Gastrocnemius medialis (tissue), 4 donors: ENCODE measurements around the gene PDZRN3. TPM values are rescaled to one million over a fixed set of nuclear protein-coding genes. Genes with fewer than 3 reads are reported as not detected.
A peak's percentile ranks its signal among the peaks of the same experiment; 100 is the strongest.

Source experiments
- ATAC-seq, 2 donors: fragments of 150-250 bp; one replicate each; pipeline ENCODE4 v1.9.1; 2016
- DNase-seq, 2 donors: peaks; one replicate each; pipeline ENCODE4 v3.0.0-alpha.2; 2019
- H3K27ac ChIP-seq, 4 donors: fragments of 200-600 bp; sonication (generic); 1 replicate in 1 of 4; 2 replicates in 3 of 4; pipeline ENCODE4 v1.5.1; 2016 to 2018; ENCODE audit warnings: mild to moderate bottlenecking in 2 of 4, moderate library complexity in 1 of 4
- H3K27me3 ChIP-seq, 3 donors: fragments of 200-600 bp; sonication (generic) in 2 of 3; 1 replicate in 1 of 3; 2 replicates in 2 of 3; pipeline versions ENCODE4 v1.5.1 to v1.6.0; 2016 to 2019; ENCODE audit warnings: mild to moderate bottlenecking in 1 of 3, moderate library complexity in 1 of 3
- H3K36me3 ChIP-seq, 2 donors: fragments of 200-600 bp; sonication (generic) in 1 of 2; one replicate each; pipeline ENCODE4 v1.5.1; 2017 to 2018
- H3K4me1 ChIP-seq, 2 donors: fragments of 200-600 bp; sonication (generic) in 1 of 2; one replicate each; pipeline ENCODE4 v1.5.1; 2016 to 2017; ENCODE audit warnings: mild to moderate bottlenecking in 2 of 2
- H3K4me3 ChIP-seq, 4 donors: fragments of 200-600 bp; sonication (generic) in 3 of 4; 1 replicate in 1 of 4; 2 replicates in 3 of 4; pipeline ENCODE4 v1.5.1; 2016 to 2019; ENCODE audit warnings: mild to moderate bottlenecking in 2 of 4
- H3K9me3 ChIP-seq, 3 donors: fragments of 200-600 bp; sonication (generic) in 2 of 3; 1 replicate in 1 of 3; 2 replicates in 2 of 3; pipeline ENCODE4 v1.5.1; 2016 to 2019
- POLR2A ChIP-seq, 2 donors: fragments of 450-650 bp; IDR thresholded peaks; one replicate each; pipeline ENCODE4 v1.6.1; 2017; ENCODE audit warnings: antibody characterized with exemption in 2 of 2, mild to moderate bottlenecking in 2 of 2, moderate library complexity in 2 of 2
- in situ Hi-C, 4 donors: fragments of 200-750 bp; cut with MboI; loops; one replicate each; pipeline versions ENCODE4 v1.15.0 to v1.8.0; 2017; ENCODE audit warnings: low sequenced_read_pairs in 4 of 4
- intact Hi-C: fragments of 100-400 bp; cut with DNase I; formaldehyde crosslinking; loops from one replicate; pipeline ENCODE4 v1.15.1; 2023; ENCODE audit warnings: low total_unique reads
- total RNA-seq, 4 donors: library from RNA; depleted of rRNA; stranded (reverse); fragments of >200 nt; gene quantifications; one replicate each; pipeline versions ENCODE4 v1.1.0 to v1.2.3, GENCODE V29; 2016
- TF ChIP-seq, protein P1 (sequence below), 5 experiments: fragments of 450-650 bp in 3 of 5; fragments of 200-600 bp in 2 of 5; sonication (generic) in 2 of 5; IDR thresholded peaks in 4 of 5; conservative IDR thresholded peaks in 1 of 5; 1 replicate in 4 of 5; 2 replicates in 1 of 5; pipeline ENCODE4 v1.5.1; 2016 to 2019; ENCODE audit warnings: antibody characterized with exemption in 5 of 5, mild to moderate bottlenecking in 3 of 5, moderate library complexity in 3 of 5

The PDZRN3 gene
- total RNA-seq, 4 donors from 2014 or later = 9.1 to 30.3 (median 24.7) TPM

GRCh38 chr3:73398084-73398483 lies 226.7 kb downstream of the PDZRN3 start:
- ATAC-seq = peak in 1 of 2 donors; percentile 82
- peaks cover 0 to 6% of the 10 kb centered on the region in 2 donors for H3K36me3 ChIP-seq

DNA sequence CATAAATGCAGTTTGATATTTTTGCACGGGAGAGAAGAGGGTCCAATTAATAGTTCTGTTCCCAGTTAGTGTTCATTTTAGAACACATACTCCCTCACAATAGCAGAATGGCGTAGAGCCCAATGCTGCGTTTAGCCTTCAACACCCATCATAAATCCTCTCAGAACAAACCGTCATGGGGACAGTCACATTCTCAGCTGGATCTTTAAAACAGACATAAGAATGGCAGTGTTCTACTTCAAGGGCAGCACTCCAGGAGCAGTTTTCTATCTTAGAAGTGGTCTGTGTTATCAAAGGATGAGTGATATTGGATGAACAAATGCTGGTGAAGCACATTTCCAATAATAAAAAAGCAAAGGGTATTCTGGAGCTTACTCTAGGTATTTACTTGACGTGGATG lies 230.5 kb downstream of the PDZRN3 start:
- ATAC-seq = no peak
- peaks cover 0 to 7% of the 10 kb centered on the region in 2 donors for H3K4me1 ChIP-seq

More at GRCh38 chr3:73398084-73398483, 226.7 kb downstream of the PDZRN3 start:
- peak in 1 of 2 donors; percentile 16 for DNase-seq
- intact Hi-C loops = no loop called here
- Histone ChIP-seq H3K9me3 (no peaks in the 10 kb centered on the region), H3K4me1 (peaks cover 0 to 9% of the 10 kb centered on the region in 2 donors), H3K27me3 (no peaks in the 10 kb centered on the region), H3K4me3 (no peak overlapping the region), H3K27ac (peak overlapping the region in 1 of 4 donors; percentile 60)
- in situ Hi-C loops = no loop called here
- TF ChIP-seq POLR2A (IDR thresholded peaks at IDR 0.05) = no peak
- TF ChIP-seq, protein P1, sequence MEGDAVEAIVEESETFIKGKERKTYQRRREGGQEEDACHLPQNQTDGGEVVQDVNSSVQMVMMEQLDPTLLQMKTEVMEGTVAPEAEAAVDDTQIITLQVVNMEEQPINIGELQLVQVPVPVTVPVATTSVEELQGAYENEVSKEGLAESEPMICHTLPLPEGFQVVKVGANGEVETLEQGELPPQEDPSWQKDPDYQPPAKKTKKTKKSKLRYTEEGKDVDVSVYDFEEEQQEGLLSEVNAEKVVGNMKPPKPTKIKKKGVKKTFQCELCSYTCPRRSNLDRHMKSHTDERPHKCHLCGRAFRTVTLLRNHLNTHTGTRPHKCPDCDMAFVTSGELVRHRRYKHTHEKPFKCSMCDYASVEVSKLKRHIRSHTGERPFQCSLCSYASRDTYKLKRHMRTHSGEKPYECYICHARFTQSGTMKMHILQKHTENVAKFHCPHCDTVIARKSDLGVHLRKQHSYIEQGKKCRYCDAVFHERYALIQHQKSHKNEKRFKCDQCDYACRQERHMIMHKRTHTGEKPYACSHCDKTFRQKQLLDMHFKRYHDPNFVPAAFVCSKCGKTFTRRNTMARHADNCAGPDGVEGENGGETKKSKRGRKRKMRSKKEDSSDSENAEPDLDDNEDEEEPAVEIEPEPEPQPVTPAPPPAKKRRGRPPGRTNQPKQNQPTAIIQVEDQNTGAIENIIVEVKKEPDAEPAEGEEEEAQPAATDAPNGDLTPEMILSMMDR (IDR thresholded peaks at IDR 0.05 in 4 of 5, conservative IDR thresholded peaks at IDR 0.05 in 1 of 5) = no peak

GRCh38 chr3:73393005-73393404 lies 231.7 kb downstream of the PDZRN3 start:
- Histone ChIP-seq H3K27me3 (no peaks in the 10 kb centered on the region), H3K36me3 (peaks cover 0 to 14% of the 10 kb centered on the region in 2 donors), H3K9me3 (no peaks in the 10 kb centered on the region), H3K4me3 (no peak overlapping the region), H3K4me1 (no peaks in the 10 kb centered on the region), H3K27ac (no peak overlapping the region)
- DNase-seq (no peak), ATAC-seq (no peak)
- TF ChIP-seq POLR2A (IDR thresholded peaks at IDR 0.05) = no peak
- TF ChIP-seq, protein P1 (IDR thresholded peaks at IDR 0.05 in 4 of 5, conservative IDR thresholded peaks at IDR 0.05 in 1 of 5) = no peak
- in situ Hi-C loops (no loop called here), intact Hi-C loops (no loop called here)

More for the DNA sequence above, 230.5 kb downstream of the PDZRN3 start:
- no peak for TF ChIP-seq POLR2A (IDR thresholded peaks at IDR 0.05)
- TF ChIP-seq, protein P1 (IDR thresholded peaks at IDR 0.05 in 4 of 5, conservative IDR thresholded peaks at IDR 0.05 in 1 of 5) = no peak
- intact Hi-C loops (no loop called here), in situ Hi-C loops (no loop called here)
- no peaks in the 10 kb centered on the region for H3K27me3 ChIP-seq
- H3K9me3 ChIP-seq = no peaks in the 10 kb centered on the region
- no peak overlapping the region for H3K27ac ChIP-seq
- no peak for DNase-seq
- no peak overlapping the region for H3K4me3 ChIP-seq
- peaks cover 0 to 8% of the 10 kb centered on the region in 2 donors for H3K36me3 ChIP-seq

DNA sequence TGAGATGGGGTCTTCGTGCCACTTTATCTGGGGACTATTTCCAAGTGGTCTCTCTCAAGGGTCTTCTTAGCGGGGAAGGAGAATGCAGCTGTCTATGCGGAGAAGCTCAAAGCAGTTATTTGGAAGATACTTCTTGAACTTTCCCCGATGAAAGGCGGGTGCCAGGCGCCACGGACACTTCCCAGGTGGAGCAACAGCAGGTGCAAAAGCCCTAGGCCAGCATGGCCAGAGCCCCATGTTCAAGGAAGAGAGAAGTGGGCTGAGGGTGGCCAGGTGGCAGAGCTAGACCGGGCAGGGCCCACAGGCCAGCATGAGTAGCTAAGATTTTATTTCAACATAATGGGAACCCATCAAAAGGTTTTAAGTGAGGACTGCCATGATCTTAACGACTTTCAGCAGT lies 232.8 kb downstream of the PDZRN3 start:
- ATAC-seq (no peak), DNase-seq (no peak)
- no peaks in the 10 kb centered on the region for H3K9me3 ChIP-seq
- in situ Hi-C loops (no loop called here), intact Hi-C loops (no loop called here)
- no peaks in the 10 kb centered on the region for H3K4me1 ChIP-seq
- H3K27me3 ChIP-seq = no peaks in the 10 kb centered on the region
- H3K27ac ChIP-seq = no peak overlapping the region
- H3K36me3 ChIP-seq = peaks cover 0 to 23% of the 10 kb centered on the region in 2 donors
- TF ChIP-seq, protein P1 (IDR thresholded peaks at IDR 0.05 in 4 of 5, conservative IDR thresholded peaks at IDR 0.05 in 1 of 5) = no peak
- no peak for TF ChIP-seq POLR2A (IDR thresholded peaks at IDR 0.05)
- H3K4me3 ChIP-seq = no peak overlapping the region

- in situ Hi-C loops (no loop called here), intact Hi-C loops (no loop called here)
- Histone ChIP-seq H3K36me3 (peaks cover 0 to 30% of the 10 kb centered on the region in 2 donors), H3K9me3 (no peaks in the 10 kb centered on the region), H3K27ac (no peak overlapping the region), H3K27me3 (no peaks in the 10 kb centered on the region), H3K4me3 (no peak overlapping the region), H3K4me1 (no peaks in the 10 kb centered on the region)
- ATAC-seq (no peak), DNase-seq (no peak)
- TF ChIP-seq POLR2A (IDR thresholded peaks at IDR 0.05) = no peak
- TF ChIP-seq, protein P1 (IDR thresholded peaks at IDR 0.05 in 4 of 5, conservative IDR thresholded peaks at IDR 0.05 in 1 of 5) = no peak
Measured at GRCh38 chr3:73389928-73390327, 234.8 kb downstream of the PDZRN3 start.
